GM12872 (cell line): ENCODE results near the gene PLCE1.

Experiments
- CTCF ChIP-seq: IDR thresholded peaks from 3 replicates; pipeline ENCODE4 v1.5.1; 2011; ENCODE audit warnings: low read depth, mild to moderate bottlenecking, low read length, moderate library complexity; ENCODE audit not compliant: insufficient read depth

Gene PLCE1

GRCh38 chr10:93995182-93995581 is 1.5 kb downstream of the PLCE1 start:
- TF ChIP-seq CTCF, result no peak

GRCh38 chr10:93995598-93996271 is 2.0 kb downstream of the PLCE1 start:
- TF ChIP-seq CTCF, result no peak

GRCh38 chr10:93996551-93996950 is 2.8 kb downstream of the PLCE1 start:
- TF ChIP-seq CTCF, result no peak

- TF ChIP-seq CTCF, result no peak
Observed at GRCh38 chr10:93997546-93997945, 3.8 kb downstream of the PLCE1 start.

GRCh38 chr10:93999401-93999851 is 5.7 kb downstream of the PLCE1 start:
- no peak for TF ChIP-seq CTCF

- TF ChIP-seq CTCF, result no peak
Observed at GRCh38 chr10:94000638-94001415, 7.1 kb downstream of the PLCE1 start.

- TF ChIP-seq CTCF, result no peak
Observed at GRCh38 chr10:94001416-94001810, 7.7 kb downstream of the PLCE1 start.
